HG03103 (cell line): Measurements from ENCODE around the gene ABHD2.
"Not testable (repeated sequence)": the region's sequence is repeated elsewhere in the genome, so short reads cannot be mapped to it uniquely, and the experiment has no call there.

Experiments
- ATAC-seq: cut with Tn5 transposase; IDR thresholded peaks from one replicate; pipeline ENCODE4 v1.9.1; 2021; ENCODE audit warnings: low read depth; ENCODE audit not compliant: unreplicated experiment

The ABHD2 gene

DNA sequence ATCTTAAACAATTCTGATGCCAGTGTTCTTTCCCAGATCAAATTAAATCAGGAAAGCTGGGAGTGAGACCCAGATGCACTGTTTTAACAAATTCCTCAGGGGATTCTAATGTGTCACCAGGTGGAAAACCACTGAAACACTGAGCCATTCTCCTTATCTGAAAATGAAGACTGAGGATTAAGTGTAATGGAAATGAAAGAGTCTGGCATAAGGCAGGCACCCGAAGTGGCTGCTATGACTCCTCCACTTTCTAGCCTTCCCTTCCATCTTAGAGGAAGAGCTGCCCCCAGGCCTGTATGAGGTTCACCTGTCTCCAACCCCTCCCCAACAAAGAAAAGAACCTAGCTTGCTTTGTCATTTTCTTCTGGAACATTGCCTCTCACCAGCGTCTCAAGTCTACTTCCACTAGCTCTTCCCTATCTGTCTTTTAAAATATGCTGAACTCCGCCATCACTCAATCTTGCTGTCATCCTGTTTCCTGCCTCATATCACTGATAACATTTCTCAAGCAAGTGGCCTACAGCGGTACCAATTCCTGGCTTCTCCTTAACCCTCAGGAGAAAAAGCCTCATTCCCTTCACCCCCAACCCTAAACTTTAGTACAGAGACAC is 13.7 kb upstream of the ABHD2 start:
- ATAC-seq, result no peak

GRCh38 chr15:89075101-89075640 is 13.1 kb upstream of the ABHD2 start:
- no peak for ATAC-seq

DNA sequence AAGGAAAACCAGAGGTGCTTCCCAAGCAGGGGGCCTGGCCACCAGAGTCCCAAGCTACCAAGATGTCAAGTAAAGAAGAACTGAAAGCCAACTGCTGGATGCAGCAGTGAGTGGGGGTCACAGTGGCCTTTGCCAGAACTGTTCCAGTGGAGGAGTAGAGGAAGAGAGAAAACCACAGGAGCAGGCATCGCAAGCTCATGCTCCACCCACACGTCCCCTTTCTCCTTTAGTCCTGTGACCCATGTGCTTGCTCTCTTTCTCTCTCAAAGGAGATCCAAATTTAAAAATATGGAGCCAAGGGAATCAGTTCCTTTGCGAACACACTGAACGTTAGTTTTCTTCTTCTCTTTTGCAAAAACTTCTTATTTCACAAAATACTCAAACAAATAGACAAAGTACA is 12.4 kb upstream of the ABHD2 start:
- ATAC-seq, result no peak

- no peak for ATAC-seq
These were observed 10.5 kb upstream of the ABHD2 start for GRCh38 chr15:89077750-89078149.

- no peak for ATAC-seq
These were observed 9.1 kb upstream of the ABHD2 start for GRCh38 chr15:89078851-89079810.

- no peak for ATAC-seq
These were observed 6.4 kb upstream of the ABHD2 start for GRCh38 chr15:89081878-89082277.

- ATAC-seq, result no peak
These were observed 5.0 kb upstream of the ABHD2 start for GRCh38 chr15:89083246-89083645.

- no peak for ATAC-seq
These were observed 2.8 kb upstream of the ABHD2 start for GRCh38 chr15:89085289-89085926.

- not testable (repeated sequence) for ATAC-seq
These were observed 2.3 kb upstream of the ABHD2 start for GRCh38 chr15:89085933-89086332.

DNA sequence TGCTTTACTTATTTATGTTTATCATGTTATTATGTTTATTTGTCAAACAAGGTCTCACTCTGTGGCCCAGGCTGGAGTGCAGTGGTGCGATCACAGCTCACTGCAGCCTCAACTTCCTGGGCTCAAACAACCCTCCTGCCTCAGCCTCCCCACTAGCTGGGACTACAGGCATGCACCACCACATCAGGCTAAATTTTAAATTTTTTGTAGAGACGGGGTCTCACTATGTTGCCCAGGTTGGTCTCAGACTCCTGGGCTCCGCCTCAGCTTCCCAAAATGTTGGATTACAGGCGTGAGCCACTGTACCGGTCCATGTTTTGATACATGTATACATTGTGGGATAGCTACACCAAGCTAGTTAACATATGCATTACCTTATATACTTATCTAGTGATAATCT is 1.9 kb upstream of the ABHD2 start:
- ATAC-seq, result not testable (repeated sequence)

- no peak for ATAC-seq
These were observed 961 bp upstream of the ABHD2 start for GRCh38 chr15:89087161-89087829.

DNA sequence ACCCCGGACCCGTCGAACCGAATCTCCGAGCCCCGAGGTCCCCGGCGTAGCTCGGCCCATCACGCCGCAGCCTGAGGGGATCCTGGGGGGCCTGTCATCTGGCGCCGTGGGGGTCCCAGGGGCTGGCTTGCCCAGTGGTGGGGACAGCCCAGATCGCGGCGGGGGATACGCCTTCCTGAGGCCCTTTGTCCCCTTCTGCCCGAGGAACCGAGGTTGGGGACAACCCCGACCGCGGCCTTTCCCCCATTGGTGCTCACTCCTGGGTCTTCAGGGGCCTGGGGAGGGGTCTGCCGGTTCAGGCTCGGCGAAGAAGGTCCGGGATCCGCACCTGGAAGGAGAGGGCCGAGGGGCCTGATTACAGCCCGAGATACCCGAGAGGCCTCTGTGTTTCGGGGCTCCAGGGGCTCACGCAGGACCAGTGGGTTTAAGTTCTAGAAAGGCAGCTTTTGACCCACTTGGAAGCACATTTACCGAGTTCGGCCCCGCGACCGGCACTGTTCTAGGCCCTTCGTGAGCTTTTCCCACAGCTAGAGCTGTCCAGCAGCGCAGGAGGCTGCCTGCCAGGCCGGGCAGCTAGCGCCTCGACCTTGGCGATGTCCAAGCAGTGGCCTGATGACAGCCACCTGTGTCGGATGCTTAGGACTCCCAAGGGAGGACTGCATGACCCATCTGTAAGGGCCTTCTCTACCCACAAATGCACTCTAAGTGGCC is 504 bp downstream of the ABHD2 start:
- peak; percentile 0 for ATAC-seq

- ATAC-seq, result no peak
These were observed 1.3 kb downstream of the ABHD2 start for GRCh38 chr15:89089316-89090230.

- ATAC-seq, result no peak
These were observed 2.8 kb downstream of the ABHD2 start for GRCh38 chr15:89090791-89091626.

DNA sequence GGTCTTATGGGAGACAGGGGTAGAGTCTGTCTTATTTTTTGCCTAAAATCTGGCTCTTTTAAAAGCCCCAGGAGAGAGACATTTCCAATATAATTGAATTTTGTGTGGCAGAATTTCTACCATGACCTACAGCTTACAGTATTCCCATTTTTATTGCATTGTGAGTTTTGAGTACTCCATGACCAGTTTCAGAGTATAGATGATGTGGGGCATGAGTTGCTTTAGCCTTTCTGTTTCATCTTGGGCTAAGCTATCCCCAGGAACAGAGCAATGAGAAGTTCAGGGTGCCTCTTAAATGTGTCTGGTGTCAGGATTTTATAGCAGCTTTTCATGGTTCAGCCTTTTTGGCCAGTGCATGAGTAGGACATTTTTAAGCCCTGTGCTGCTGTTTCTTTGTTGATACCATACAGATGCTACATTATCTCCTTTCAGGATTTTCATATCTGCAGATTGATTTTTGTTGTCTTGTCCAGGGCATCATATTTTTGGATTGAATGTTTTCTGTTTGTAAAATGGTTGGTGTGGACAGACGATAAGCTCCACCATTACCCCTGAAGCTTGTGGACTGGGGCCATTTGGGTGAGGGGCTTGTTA is 3.5 kb downstream of the ABHD2 start:
- no peak for ATAC-seq

DNA sequence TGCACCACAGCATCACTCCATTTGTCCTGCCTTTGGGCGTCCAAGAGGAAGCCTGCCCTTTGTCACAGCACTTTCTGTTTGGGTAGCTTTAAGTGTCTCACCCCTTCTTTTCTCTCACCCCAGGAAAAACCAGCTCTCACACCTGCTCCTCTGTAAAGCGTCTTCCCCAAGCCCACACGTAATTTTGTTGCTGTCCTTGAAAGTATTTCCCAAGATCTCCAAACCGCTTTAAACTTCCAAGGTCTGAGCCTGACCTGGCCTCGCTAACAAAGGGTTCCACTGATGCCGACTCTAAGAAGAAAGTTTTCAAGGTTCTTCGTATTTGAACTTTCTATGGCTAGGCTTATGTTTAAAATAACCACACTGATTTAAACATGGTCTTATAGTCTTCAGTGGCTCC is 5.3 kb downstream of the ABHD2 start:
- ATAC-seq, result no peak

- ATAC-seq, result no peak
These were observed 6.8 kb downstream of the ABHD2 start for GRCh38 chr15:89095073-89095472.

GRCh38 chr15:89095556-89095955 is 7.3 kb downstream of the ABHD2 start:
- ATAC-seq, result no peak
